Measurements from ENCODE around the gene PGBD4.

The PGBD4 gene

GRCh38 chr15:34101366-34102174, at the start of gene PGBD4, which contains the start of gene EMC7:
Gene PGBD4 (plus strand): TSS chr15:34102083. CDS start chr15:34102532, 449 bp downstream.
Gene EMC7 (minus strand): TSS chr15:34101862. CDS start chr15:34101839, 23 bp downstream.
- peak; percentile 84 for DNase-seq

- no peak for DNase-seq
Measured at GRCh38 chr15:34054081-34054707, 47.7 kb upstream of the PGBD4 start.

- no peak for DNase-seq
Measured at GRCh38 chr15:34055868-34056595, 45.9 kb upstream of the PGBD4 start.

- DNase-seq = no peak
Measured at GRCh38 chr15:34056911-34057310, 45.0 kb upstream of the PGBD4 start.

GRCh38 chr15:34059476-34059875, 42.4 kb upstream of the PGBD4 start:
- no peak for DNase-seq

GRCh38 chr15:34059946-34060345, 41.9 kb upstream of the PGBD4 start:
- no peak for DNase-seq

GRCh38 chr15:34064438-34064837, 37.4 kb upstream of the PGBD4 start:
- DNase-seq = no peak

- no peak for DNase-seq
Measured at GRCh38 chr15:34065261-34065660, 36.6 kb upstream of the PGBD4 start.

- no peak for DNase-seq
Measured at GRCh38 chr15:34065941-34066340, 35.9 kb upstream of the PGBD4 start.

- no peak for DNase-seq
Measured at GRCh38 chr15:34070003-34070402, 31.9 kb upstream of the PGBD4 start.

- no peak for DNase-seq
Measured at GRCh38 chr15:34076785-34077184, 25.1 kb upstream of the PGBD4 start.

GRCh38 chr15:34078900-34079299, 23.0 kb upstream of the PGBD4 start:
- no peak for DNase-seq

- no peak for DNase-seq
Measured at GRCh38 chr15:34079904-34080303, 22.0 kb upstream of the PGBD4 start.

- no peak for DNase-seq
Measured at GRCh38 chr15:34084086-34084485, 17.8 kb upstream of the PGBD4 start.

- no peak for DNase-seq
Measured at GRCh38 chr15:34085746-34086145, 16.1 kb upstream of the PGBD4 start.

- no peak for DNase-seq
Measured at GRCh38 chr15:34099914-34100313, 2.0 kb upstream of the PGBD4 start.

GRCh38 chr15:34102175-34102925, 467 bp downstream of the PGBD4 start:
- DNase-seq = no peak

GRCh38 chr15:34106423-34106822, 4.5 kb downstream of the PGBD4 start:
- DNase-seq = no peak

GRCh38 chr15:34107315-34107714, 5.4 kb downstream of the PGBD4 start:
- no peak for DNase-seq

GRCh38 chr15:34109797-34110663, 8.1 kb downstream of the PGBD4 start:
- no peak for DNase-seq

GRCh38 chr15:34111488-34111887, 9.6 kb downstream of the PGBD4 start:
- DNase-seq = no peak

GRCh38 chr15:34114215-34114614, 12.3 kb downstream of the PGBD4 start:
- no peak for DNase-seq
